Stimulated activated naive CD8-positive, alpha-beta T cell treated with anti-CD3 and anti-CD28 coated beads, Interleukin-15, Interleukin-2, amounts not matched to agents 100 U/mL and 50 U/mL, for 24 hours (primary cell): ENCODE data around the gene HTRA1.

Experiments used
- ATAC-seq: fragments of 150-1000 bp; cut with Tn5 transposase; one replicate; pipeline ENCODE4 v1.10.0; 2021
- DNase-seq: peaks from one replicate; pipeline ENCODE4 v3.0.0; 2021

Gene HTRA1

GRCh38 chr10:122519144-122519543, 57.8 kb downstream of the HTRA1 start:
- DNase-seq (no peak), ATAC-seq (no peak)

GRCh38 chr10:122519873-122520272, 58.5 kb downstream of the HTRA1 start:
- DNase-seq = no peak
- no peak for ATAC-seq

- ATAC-seq (no peak), DNase-seq (no peak)
Measured at GRCh38 chr10:122521011-122521410, 59.7 kb downstream of the HTRA1 start.

GRCh38 chr10:122524811-122525210, 63.5 kb downstream of the HTRA1 start:
- ATAC-seq = no peak
- no peak for DNase-seq

- ATAC-seq (no peak), DNase-seq (no peak)
Measured at GRCh38 chr10:122525788-122526187, 64.4 kb downstream of the HTRA1 start.

- DNase-seq (no peak), ATAC-seq (no peak)
Measured at GRCh38 chr10:122526892-122527291, 65.5 kb downstream of the HTRA1 start.

- ATAC-seq = no peak
- DNase-seq = no peak
Measured at GRCh38 chr10:122530177-122530576, 68.8 kb downstream of the HTRA1 start.

- no peak for DNase-seq
- no peak for ATAC-seq
Measured at GRCh38 chr10:122531261-122531660, 69.9 kb downstream of the HTRA1 start.

GRCh38 chr10:122531939-122532338, 70.6 kb downstream of the HTRA1 start:
- ATAC-seq (no peak), DNase-seq (no peak)

- no peak for ATAC-seq
- DNase-seq = no peak
Measured at GRCh38 chr10:122532601-122533296, 71.4 kb downstream of the HTRA1 start.

- ATAC-seq = no peak
Measured at GRCh38 chr10:122537545-122537944, 76.2 kb downstream of the HTRA1 start.

GRCh38 chr10:122541541-122542002, 80.2 kb downstream of the HTRA1 start:
- peak; percentile 36 for ATAC-seq
- no peak for DNase-seq

More at GRCh38 chr10:122537545-122537944, 76.2 kb downstream of the HTRA1 start:
- no peak for DNase-seq

- ATAC-seq = no peak
- DNase-seq = no peak
Measured at GRCh38 chr10:122543676-122544445, 82.5 kb downstream of the HTRA1 start.

- ATAC-seq (no peak), DNase-seq (no peak)
Measured at GRCh38 chr10:122544493-122544892, 83.1 kb downstream of the HTRA1 start.

GRCh38 chr10:122546242-122546641, 84.9 kb downstream of the HTRA1 start:
- DNase-seq = no peak
- no peak for ATAC-seq

- DNase-seq (no peak), ATAC-seq (no peak)
Measured at GRCh38 chr10:122548407-122549085, 87.2 kb downstream of the HTRA1 start.

- ATAC-seq = no peak
Measured at GRCh38 chr10:122549636-122550035, 88.3 kb downstream of the HTRA1 start.

GRCh38 chr10:122550427-122550826, 89.1 kb downstream of the HTRA1 start:
- no peak for ATAC-seq
- DNase-seq = no peak

More at GRCh38 chr10:122549636-122550035, 88.3 kb downstream of the HTRA1 start:
- DNase-seq = no peak

GRCh38 chr10:122550983-122551382, 89.6 kb downstream of the HTRA1 start:
- ATAC-seq (no peak), DNase-seq (no peak)

GRCh38 chr10:122551450-122551849, 90.1 kb downstream of the HTRA1 start:
- DNase-seq = peak; percentile 49
- ATAC-seq = peak; percentile 79

- no peak for DNase-seq
- ATAC-seq = no peak
Measured at GRCh38 chr10:122553341-122553740, 92.0 kb downstream of the HTRA1 start.

- ATAC-seq (no peak), DNase-seq (no peak)
Measured at GRCh38 chr10:122554131-122555036, 93.0 kb downstream of the HTRA1 start.
